Large intestine (tissue), 3 donors: ENCODE measurements around the gene HOXC11. TPM values are rescaled to one million over a fixed set of nuclear protein-coding genes. Genes with fewer than 3 reads are reported as not detected.

Experiments
- DNase-seq, 2 donors: peaks; one replicate each; pipeline versions ENCODE4 v3.0.0 to v3.0.0-alpha.2; 2013
- H3K27ac ChIP-seq: one replicate; pipeline ENCODE4 v1.5.1; 2013; ENCODE audit warnings: low read length
- H3K27me3 ChIP-seq: 2 replicates; pipeline ENCODE4 v1.6.1; 2013; ENCODE audit warnings: low read length; ENCODE audit not compliant: control insufficient read depth, insufficient read depth
- H3K36me3 ChIP-seq: 2 replicates; pipeline ENCODE4 v1.6.1; 2013; ENCODE audit warnings: low read length; ENCODE audit not compliant: control insufficient read depth, insufficient read depth
- H3K4me1 ChIP-seq: one replicate; pipeline ENCODE4 v1.6.1; 2013; ENCODE audit warnings: low read length; ENCODE audit not compliant: control insufficient read depth, insufficient read depth
- H3K4me3 ChIP-seq: one replicate; pipeline ENCODE4 v1.5.1; 2013; ENCODE audit warnings: low read length
- H3K9me3 ChIP-seq: one replicate; pipeline ENCODE4 v1.6.1; 2013; ENCODE audit warnings: mild to moderate bottlenecking, low read depth, low read length, moderate library complexity; ENCODE audit not compliant: control insufficient read depth
- WGBS: methylation state at CpG from one replicate; pipeline ENCODE4 v1.1.5; 2013; ENCODE audit warnings: low lambda C conversion rate; ENCODE audit not compliant: insufficient coverage; 5-methylcytosine and 5-hydroxymethylcytosine counted together
- polyA plus RNA-seq: library from polyadenylated mRNA; unstranded; fragments of 120-200 nt; gene quantifications from one replicate; pipeline ENCODE4 v1.2.1, GENCODE V29; 2013

The HOXC11 gene
- polyA plus RNA-seq, 1 donor, result 0.18 TPM

- H3K36me3 ChIP-seq, result no peaks in the 10 kb centered on the region
- H3K4me1 ChIP-seq, result peaks cover 7% of the 10 kb centered on the region
- H3K27me3 ChIP-seq, result peaks cover 100% of the 10 kb centered on the region
- no peak for DNase-seq
- 67% methylated on average over 1 of the region's 39 CpGs for WGBS
- H3K27ac ChIP-seq, result no peak overlapping the region
- H3K4me3 ChIP-seq, result no peak overlapping the region
- peaks cover 16% of the 10 kb centered on the region for H3K9me3 ChIP-seq
Observed at GRCh38 chr12:53960187-53961024, 12.5 kb upstream of the HOXC11 start.

- peaks cover 7% of the 10 kb centered on the region for H3K4me1 ChIP-seq
- DNase-seq, result no peak
- WGBS, result no CpG with 5 or more reads among the region's 72 CpGs
- no peaks in the 10 kb centered on the region for H3K36me3 ChIP-seq
- H3K27me3 ChIP-seq, result peaks cover 100% of the 10 kb centered on the region
- no peak overlapping the region for H3K27ac ChIP-seq
- H3K9me3 ChIP-seq, result peaks cover 14% of the 10 kb centered on the region
- no peak overlapping the region for H3K4me3 ChIP-seq
Observed at GRCh38 chr12:53961025-53961761, 11.7 kb upstream of the HOXC11 start.

GRCh38 chr12:53963005-53963404 lies 9.9 kb upstream of the HOXC11 start:
- WGBS, result no CpG with 5 or more reads among the region's 7 CpGs
- no peaks in the 10 kb centered on the region for H3K36me3 ChIP-seq
- peaks cover 18% of the 10 kb centered on the region for H3K9me3 ChIP-seq
- peaks cover 100% of the 10 kb centered on the region for H3K27me3 ChIP-seq
- H3K4me1 ChIP-seq, result peaks cover 7% of the 10 kb centered on the region
- H3K4me3 ChIP-seq, result no peak overlapping the region
- no peak overlapping the region for H3K27ac ChIP-seq
- no peak for DNase-seq

- DNase-seq, result no peak
- WGBS, result 20% methylated on average over 1 of the region's 38 CpGs
- Histone ChIP-seq H3K9me3 (peaks cover 18% of the 10 kb centered on the region), H3K4me3 (no peak overlapping the region), H3K27me3 (peaks cover 100% of the 10 kb centered on the region), H3K27ac (no peak overlapping the region), H3K4me1 (peaks cover 7% of the 10 kb centered on the region), H3K36me3 (no peaks in the 10 kb centered on the region)
Observed at GRCh38 chr12:53963434-53964314, 9.3 kb upstream of the HOXC11 start.

- no CpG with 5 or more reads among the region's 2 CpGs for WGBS
- no peak overlapping the region for H3K27ac ChIP-seq
- no peak for DNase-seq
- H3K4me1 ChIP-seq, result peaks cover 7% of the 10 kb centered on the region
- H3K36me3 ChIP-seq, result no peaks in the 10 kb centered on the region
- H3K27me3 ChIP-seq, result peaks cover 100% of the 10 kb centered on the region
- H3K9me3 ChIP-seq, result peaks cover 18% of the 10 kb centered on the region
- H3K4me3 ChIP-seq, result no peak overlapping the region
Observed at GRCh38 chr12:53964315-53964713, 8.6 kb upstream of the HOXC11 start.

GRCh38 chr12:53965281-53966084 lies 7.4 kb upstream of the HOXC11 start:
- 2% methylated on average over 4 of the region's 18 CpGs for WGBS

GRCh38 chr12:53966085-53966384 lies 6.9 kb upstream of the HOXC11 start:
- WGBS, result no CpG with 5 or more reads among the region's 15 CpGs
- Histone ChIP-seq H3K4me1 (peaks cover 7% of the 10 kb centered on the region), H3K9me3 (peaks cover 14% of the 10 kb centered on the region), H3K36me3 (no peaks in the 10 kb centered on the region), H3K27ac (no peak overlapping the region), H3K27me3 (peaks cover 100% of the 10 kb centered on the region), H3K4me3 (no peak overlapping the region)
- no peak for DNase-seq

More at GRCh38 chr12:53965281-53966084, 7.4 kb upstream of the HOXC11 start:
- no peak for DNase-seq
- Histone ChIP-seq H3K36me3 (no peaks in the 10 kb centered on the region), H3K27ac (no peak overlapping the region), H3K4me3 (no peak overlapping the region), H3K27me3 (peaks cover 100% of the 10 kb centered on the region), H3K4me1 (peaks cover 7% of the 10 kb centered on the region), H3K9me3 (peaks cover 18% of the 10 kb centered on the region)

- DNase-seq, result no peak
- no peaks in the 10 kb centered on the region for H3K36me3 ChIP-seq
- no peak overlapping the region for H3K4me3 ChIP-seq
- H3K27me3 ChIP-seq, result peaks cover 100% of the 10 kb centered on the region
- 0% methylated on average over 1 of the region's 36 CpGs for WGBS
- H3K4me1 ChIP-seq, result peaks cover 7% of the 10 kb centered on the region
- peaks cover 9% of the 10 kb centered on the region for H3K9me3 ChIP-seq
- H3K27ac ChIP-seq, result no peak overlapping the region
Observed at GRCh38 chr12:53966385-53967133, 6.4 kb upstream of the HOXC11 start.

- WGBS, result no CpG with 5 or more reads among the region's 5 CpGs
- Histone ChIP-seq H3K9me3 (peaks cover 9% of the 10 kb centered on the region), H3K27me3 (peaks cover 100% of the 10 kb centered on the region), H3K4me3 (no peak overlapping the region), H3K36me3 (no peaks in the 10 kb centered on the region), H3K27ac (no peak overlapping the region), H3K4me1 (peaks cover 7% of the 10 kb centered on the region)
- DNase-seq, result no peak
Observed at GRCh38 chr12:53967421-53967925, 5.5 kb upstream of the HOXC11 start.
